ENCODE data around the gene ADGRL4.

ADGRL4 gene

DNA sequence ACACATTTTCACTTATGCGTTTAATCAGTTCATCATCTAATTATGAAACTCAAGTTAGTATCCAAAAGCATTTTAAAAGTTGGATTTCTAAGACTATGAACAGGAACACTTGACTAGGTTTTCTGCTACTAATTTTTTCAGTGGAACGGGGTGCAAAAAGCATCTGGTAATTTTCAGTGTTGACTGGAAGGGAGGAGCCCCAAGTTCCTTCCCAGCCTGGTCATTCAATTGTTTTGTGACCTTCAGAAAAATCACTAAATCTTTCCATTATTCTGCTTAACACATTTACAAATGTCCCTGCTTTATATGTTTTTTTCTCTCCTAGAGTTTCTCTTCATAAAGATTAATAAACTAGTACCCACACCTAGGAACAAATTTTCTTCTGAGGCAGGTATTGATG lies 6.0 kb upstream of the ADGRL4 start:
- Histone ChIP-seq H3K27me3 (no peaks in the 10 kb centered on the region), H3K27ac (no peak overlapping the region), H3K9me3 (no peaks in the 10 kb centered on the region), H3K4me1 (ENCODE audit: control insufficient read depth in 1 of 2, insufficient read depth in 1 of 2, low read depth in 1 of 2, low read length in 1 of 2) (no peaks in the 10 kb centered on the region), H3K4me3 (ENCODE audit: low read depth in 1 of 2, low read length in 1 of 2) (no peak overlapping the region), H3K36me3 (no peaks in the 10 kb centered on the region)
- TF ChIP-seq, protein P1, sequence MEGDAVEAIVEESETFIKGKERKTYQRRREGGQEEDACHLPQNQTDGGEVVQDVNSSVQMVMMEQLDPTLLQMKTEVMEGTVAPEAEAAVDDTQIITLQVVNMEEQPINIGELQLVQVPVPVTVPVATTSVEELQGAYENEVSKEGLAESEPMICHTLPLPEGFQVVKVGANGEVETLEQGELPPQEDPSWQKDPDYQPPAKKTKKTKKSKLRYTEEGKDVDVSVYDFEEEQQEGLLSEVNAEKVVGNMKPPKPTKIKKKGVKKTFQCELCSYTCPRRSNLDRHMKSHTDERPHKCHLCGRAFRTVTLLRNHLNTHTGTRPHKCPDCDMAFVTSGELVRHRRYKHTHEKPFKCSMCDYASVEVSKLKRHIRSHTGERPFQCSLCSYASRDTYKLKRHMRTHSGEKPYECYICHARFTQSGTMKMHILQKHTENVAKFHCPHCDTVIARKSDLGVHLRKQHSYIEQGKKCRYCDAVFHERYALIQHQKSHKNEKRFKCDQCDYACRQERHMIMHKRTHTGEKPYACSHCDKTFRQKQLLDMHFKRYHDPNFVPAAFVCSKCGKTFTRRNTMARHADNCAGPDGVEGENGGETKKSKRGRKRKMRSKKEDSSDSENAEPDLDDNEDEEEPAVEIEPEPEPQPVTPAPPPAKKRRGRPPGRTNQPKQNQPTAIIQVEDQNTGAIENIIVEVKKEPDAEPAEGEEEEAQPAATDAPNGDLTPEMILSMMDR (IDR thresholded peaks at IDR 0.05): no peak

DNA sequence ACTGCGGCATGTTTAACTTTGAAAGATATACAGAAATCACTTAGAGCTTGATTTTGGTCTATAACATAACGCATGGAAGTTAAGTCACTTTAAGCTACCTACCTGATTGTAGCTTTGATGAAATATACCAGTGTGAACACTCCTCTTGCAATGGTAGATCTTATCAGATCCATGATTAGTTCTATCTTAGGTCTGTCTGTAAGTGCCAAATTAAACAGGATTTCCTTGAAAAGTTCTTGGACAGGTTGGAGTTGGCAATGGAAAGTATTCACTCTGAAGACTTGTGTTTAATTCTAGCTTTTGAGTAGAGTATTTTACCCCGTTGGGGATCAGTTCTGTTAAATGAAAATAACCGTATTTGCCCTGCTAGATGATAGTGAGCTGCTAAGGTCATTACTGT lies 4.1 kb upstream of the ADGRL4 start:
- no peaks in the 10 kb centered on the region for H3K4me1 ChIP-seq (ENCODE audit: control insufficient read depth in 1 of 2, insufficient read depth in 1 of 2, low read depth in 1 of 2, low read length in 1 of 2)

DNA sequence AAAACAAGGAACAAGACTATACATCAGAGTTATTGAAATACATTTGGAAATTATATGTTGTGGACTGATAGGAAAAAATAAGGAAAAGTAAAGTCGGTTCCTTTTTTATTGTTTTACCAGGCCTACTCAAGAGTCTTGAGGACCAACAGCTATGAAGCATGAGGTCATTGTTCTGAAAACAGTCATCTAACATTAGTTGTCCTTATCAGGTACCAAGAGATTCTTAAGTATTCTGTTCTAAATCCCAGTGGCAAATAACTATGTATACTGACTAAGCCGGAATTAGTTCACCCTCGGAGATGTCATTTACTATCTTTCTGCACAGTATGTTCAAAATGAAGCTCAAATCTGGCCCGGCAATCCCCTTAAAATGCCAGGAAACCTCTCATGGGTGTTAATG lies 585 bp downstream of the ADGRL4 start:
- TF ChIP-seq, protein P1 (IDR thresholded peaks at IDR 0.05): no peak

More for the DNA sequence above, 4.1 kb upstream of the ADGRL4 start:
- H3K27ac ChIP-seq: no peak overlapping the region
- TF ChIP-seq, protein P1 (IDR thresholded peaks at IDR 0.05): no peak
- no peak overlapping the region for H3K4me3 ChIP-seq (ENCODE audit: low read depth in 1 of 2, low read length in 1 of 2)
- no peaks in the 10 kb centered on the region for H3K36me3 ChIP-seq
- H3K27me3 ChIP-seq: peaks cover 13% of the 10 kb centered on the region
- H3K9me3 ChIP-seq: no peaks in the 10 kb centered on the region

DNA sequence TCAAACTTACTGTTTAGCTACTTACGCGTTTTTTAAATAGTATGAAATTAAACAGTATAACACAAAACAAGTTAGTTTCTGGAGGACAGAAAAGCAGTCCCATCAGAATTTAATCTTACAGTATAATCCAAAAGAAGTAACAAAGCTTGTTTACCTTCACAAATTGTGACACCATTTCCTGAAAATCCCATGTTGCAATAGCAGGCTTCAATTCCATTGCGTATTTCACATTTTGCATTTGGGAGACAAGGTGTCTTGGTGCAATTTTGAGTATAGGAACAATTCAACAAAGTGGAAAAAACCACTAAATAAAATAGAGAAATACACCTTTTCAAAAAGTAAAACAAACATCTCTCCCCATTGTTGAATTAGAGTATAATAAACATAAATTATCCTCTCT lies 1.6 kb downstream of the ADGRL4 start:
- no peaks in the 10 kb centered on the region for H3K9me3 ChIP-seq
- TF ChIP-seq, protein P1 (IDR thresholded peaks at IDR 0.05): no peak
- no peaks in the 10 kb centered on the region for H3K36me3 ChIP-seq
- no peaks in the 10 kb centered on the region for H3K4me1 ChIP-seq (ENCODE audit: control insufficient read depth in 1 of 2, insufficient read depth in 1 of 2, low read depth in 1 of 2, low read length in 1 of 2)
- no peak overlapping the region for H3K27ac ChIP-seq
- peaks cover 13% of the 10 kb centered on the region for H3K27me3 ChIP-seq
- no peak overlapping the region for H3K4me3 ChIP-seq (ENCODE audit: low read depth in 1 of 2, low read length in 1 of 2)

More for the DNA sequence above, 585 bp downstream of the ADGRL4 start:
- no peaks in the 10 kb centered on the region for H3K36me3 ChIP-seq
- H3K4me1 ChIP-seq (ENCODE audit: control insufficient read depth in 1 of 2, insufficient read depth in 1 of 2, low read depth in 1 of 2, low read length in 1 of 2): no peaks in the 10 kb centered on the region
- H3K27me3 ChIP-seq: peaks cover 13% of the 10 kb centered on the region
- no peak overlapping the region for H3K27ac ChIP-seq
- no peak overlapping the region for H3K4me3 ChIP-seq (ENCODE audit: low read depth in 1 of 2, low read length in 1 of 2)
- no peaks in the 10 kb centered on the region for H3K9me3 ChIP-seq

DNA sequence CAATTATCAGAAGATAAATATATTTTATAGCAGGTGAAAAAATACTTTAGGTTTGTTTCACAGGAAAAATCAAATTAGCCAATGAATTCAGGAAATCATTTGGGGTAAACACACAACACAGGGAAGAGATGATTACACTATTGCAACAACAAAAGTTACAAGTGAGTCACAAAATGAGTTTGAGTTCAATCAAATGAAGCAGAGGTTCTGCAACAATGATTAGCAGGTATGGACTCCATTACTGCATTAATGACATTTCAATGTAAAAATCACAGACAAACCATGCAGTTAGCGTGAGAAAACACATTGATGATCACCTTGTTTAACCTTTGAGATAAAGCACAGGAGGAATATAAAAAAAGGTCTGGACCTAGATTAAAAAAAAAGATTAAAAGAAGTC lies 9.7 kb downstream of the ADGRL4 start:
- H3K36me3 ChIP-seq: no peaks in the 10 kb centered on the region
- no peaks in the 10 kb centered on the region for H3K9me3 ChIP-seq
- H3K27me3 ChIP-seq: no peaks in the 10 kb centered on the region
- H3K27ac ChIP-seq: no peak overlapping the region
- TF ChIP-seq, protein P1 (IDR thresholded peaks at IDR 0.05): no peak
- no peak overlapping the region for H3K4me3 ChIP-seq (ENCODE audit: low read depth in 1 of 2, low read length in 1 of 2)
- no peaks in the 10 kb centered on the region for H3K4me1 ChIP-seq (ENCODE audit: control insufficient read depth in 1 of 2, insufficient read depth in 1 of 2, low read depth in 1 of 2, low read length in 1 of 2)

DNA sequence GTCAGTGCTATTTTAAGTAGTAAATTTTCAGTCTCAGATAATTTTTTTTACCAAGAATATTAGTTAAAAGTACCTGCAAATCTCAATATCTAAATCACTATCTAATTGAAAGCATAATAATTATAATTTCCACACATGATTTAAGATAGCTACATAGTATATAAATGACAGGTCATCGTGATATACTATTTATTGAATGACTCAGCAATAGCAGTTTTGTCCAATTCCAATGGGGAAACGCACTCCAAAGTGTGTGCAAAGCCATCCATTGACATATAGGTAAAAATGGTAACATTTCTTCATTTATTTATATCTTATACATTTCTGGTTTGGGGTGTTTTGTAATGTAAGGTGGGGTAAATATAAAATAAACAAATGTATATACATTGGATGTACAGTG lies 19.5 kb downstream of the ADGRL4 start:
- TF ChIP-seq, protein P1 (IDR thresholded peaks at IDR 0.05): no peak
- Histone ChIP-seq H3K4me3 (ENCODE audit: low read depth in 1 of 2, low read length in 1 of 2) (no peak overlapping the region), H3K36me3 (no peaks in the 10 kb centered on the region), H3K9me3 (no peaks in the 10 kb centered on the region), H3K27me3 (no peaks in the 10 kb centered on the region), H3K4me1 (ENCODE audit: control insufficient read depth in 1 of 2, insufficient read depth in 1 of 2, low read depth in 1 of 2, low read length in 1 of 2) (no peaks in the 10 kb centered on the region), H3K27ac (no peak overlapping the region)

All from neutrophil (primary cell).